ENCODE data around the gene CCDC87.
"Not testable (repeated sequence)": the region's sequence is repeated elsewhere in the genome, so short reads cannot be mapped to it uniquely, and the experiment has no call there.

The CCDC87 gene

DNA sequence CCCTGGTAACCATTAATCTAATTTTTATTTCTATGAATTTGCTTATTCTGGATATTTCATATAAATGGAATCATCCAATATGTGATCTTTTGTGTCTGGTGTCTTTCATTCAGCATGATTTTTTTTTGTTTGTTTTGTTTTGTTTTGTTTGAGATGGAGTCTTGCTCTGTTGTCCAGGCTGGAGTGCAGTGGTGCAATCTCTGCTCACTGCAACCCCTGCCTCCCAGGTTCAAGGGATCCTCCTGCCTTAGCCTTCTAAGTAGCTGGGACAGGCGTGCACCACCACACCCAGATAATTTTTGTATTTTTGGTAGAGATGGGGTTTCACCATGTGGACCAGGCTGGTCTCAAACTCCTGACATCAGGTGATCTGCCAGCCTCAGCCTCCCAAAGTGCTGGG is 7.4 kb downstream of the CCDC87 start:
- not testable (repeated sequence) for H2AFZ ChIP-seq (ENCODE audit: low read depth, low read length); H3K4me1 ChIP-seq (ENCODE audit: insufficient read depth, low read length); H3K4me3 ChIP-seq (ENCODE audit: low read length); H3K9me3 ChIP-seq (ENCODE audit: low read length); H3K36me3 ChIP-seq (ENCODE audit: insufficient read depth, low read length); H3K27me3 ChIP-seq (ENCODE audit: insufficient read depth, low read length)

DNA sequence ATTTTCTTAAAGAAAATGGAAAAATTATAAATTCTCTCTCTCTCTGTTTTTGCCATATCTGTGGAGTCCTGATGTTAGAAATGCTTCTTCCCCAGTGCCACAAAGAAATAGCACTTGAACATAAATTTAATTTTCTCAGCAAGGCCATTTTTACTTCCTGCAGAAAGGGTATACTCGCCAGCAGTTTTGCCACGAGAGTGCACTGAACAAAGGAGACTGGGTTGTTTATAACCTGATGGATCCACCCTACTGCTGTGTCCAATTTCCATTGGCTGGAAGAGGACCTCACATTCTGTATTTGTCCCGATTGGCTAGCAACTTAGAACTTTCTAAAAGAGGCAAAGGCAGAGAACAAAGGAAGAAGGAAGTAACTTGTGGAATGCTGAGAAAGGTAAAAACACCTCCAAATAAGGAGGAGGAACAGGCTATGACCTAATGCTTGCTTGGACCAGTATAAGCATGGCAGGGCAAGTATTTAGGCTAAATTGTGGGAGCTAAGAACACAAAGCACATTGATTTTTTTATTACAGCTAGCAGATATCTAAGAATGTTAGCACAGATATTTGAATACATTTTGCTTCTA is 10.2 kb downstream of the CCDC87 start:
- H3K36me3 ChIP-seq (ENCODE audit: insufficient read depth, low read length); H3K27me3 ChIP-seq (ENCODE audit: insufficient read depth, low read length); H3K4me3 ChIP-seq (ENCODE audit: low read length); H3K9me3 ChIP-seq (ENCODE audit: low read length); H2AFZ ChIP-seq (ENCODE audit: low read depth, low read length); H3K4me1 ChIP-seq (ENCODE audit: insufficient read depth, low read length): not testable (repeated sequence)

DNA sequence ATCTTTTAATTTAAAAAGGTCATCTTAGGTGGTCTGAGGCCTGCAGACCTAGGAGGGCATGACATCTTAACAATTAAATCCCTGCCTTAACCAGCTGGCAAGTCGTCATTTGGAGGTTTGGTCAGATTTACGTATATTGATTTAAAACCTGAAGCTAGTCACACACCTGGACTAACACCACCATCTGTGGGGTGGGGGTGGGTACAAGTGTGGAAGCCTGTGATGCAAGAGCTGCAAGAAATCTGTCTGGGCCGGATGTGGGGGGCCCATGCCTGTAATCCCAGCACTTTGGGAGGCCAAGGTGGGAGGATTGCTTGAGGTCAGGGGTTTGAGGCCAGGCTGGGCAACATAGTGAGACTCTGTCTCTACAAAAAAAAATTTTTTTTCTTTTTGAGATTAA is 11.6 kb downstream of the CCDC87 start:
- Histone ChIP-seq H3K36me3 (ENCODE audit: insufficient read depth, low read length) (no peaks in the 10 kb centered on the region), H3K4me3 (ENCODE audit: low read length) (no peak overlapping the region), H3K4me1 (ENCODE audit: insufficient read depth, low read length) (no peaks in the 10 kb centered on the region), H3K27me3 (ENCODE audit: insufficient read depth, low read length) (peaks cover 3% of the 10 kb centered on the region), H2AFZ (ENCODE audit: low read depth, low read length) (no peak overlapping the region), H3K9me3 (ENCODE audit: low read length) (no peaks in the 10 kb centered on the region)

DNA sequence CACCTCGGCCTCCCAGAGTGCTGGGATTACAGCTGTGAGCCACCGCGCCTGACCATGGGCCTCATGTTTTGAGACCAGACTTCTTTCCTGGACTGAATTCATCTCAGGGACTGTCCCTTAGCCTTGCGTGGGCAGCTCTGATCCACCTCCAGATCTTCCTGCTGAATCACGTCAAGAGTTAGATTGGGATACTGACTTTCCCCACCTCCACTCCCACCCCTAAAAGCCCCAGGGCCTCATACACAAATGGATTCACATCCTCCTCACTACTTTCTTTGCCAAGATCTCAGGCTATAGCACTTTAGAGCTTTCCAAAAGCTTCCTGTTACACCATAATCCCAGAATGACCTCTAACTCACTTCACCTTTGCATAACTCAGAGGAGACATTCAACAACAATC is 12.1 kb downstream of the CCDC87 start:
- Histone ChIP-seq H3K27me3 (ENCODE audit: insufficient read depth, low read length) (peaks cover 3% of the 10 kb centered on the region), H3K9me3 (ENCODE audit: low read length) (no peaks in the 10 kb centered on the region), H2AFZ (ENCODE audit: low read depth, low read length) (no peak overlapping the region), H3K4me3 (ENCODE audit: low read length) (no peak overlapping the region), H3K4me1 (ENCODE audit: insufficient read depth, low read length) (no peaks in the 10 kb centered on the region), H3K36me3 (ENCODE audit: insufficient read depth, low read length) (no peaks in the 10 kb centered on the region)

DNA sequence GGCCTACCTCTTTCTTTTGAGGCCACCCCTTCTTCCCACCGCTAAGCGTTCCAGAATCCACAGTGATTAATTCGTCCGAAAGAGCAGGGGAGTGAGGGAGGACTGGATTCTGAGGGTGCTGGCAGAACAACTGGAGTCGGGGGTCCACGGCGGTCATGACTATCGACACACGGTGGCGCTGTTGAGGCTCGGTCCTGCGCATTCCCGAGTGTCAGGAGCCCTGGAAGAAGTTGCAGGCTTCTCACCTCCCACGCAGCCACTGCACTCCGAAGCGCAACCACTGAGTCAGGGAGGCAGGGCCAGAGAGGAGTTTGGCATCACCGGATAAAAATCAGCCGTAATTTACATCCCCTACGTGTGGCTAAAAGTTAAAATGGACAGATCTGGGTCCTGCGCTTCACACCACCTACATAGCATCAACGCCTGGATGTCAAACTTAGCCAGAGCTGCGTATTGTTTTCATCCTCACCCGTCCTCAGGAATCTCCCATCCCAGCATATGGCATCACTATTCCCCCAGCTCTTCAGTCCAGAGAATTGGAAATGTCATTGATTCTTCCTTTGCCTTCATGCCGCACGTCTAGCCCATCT is 13.8 kb downstream of the CCDC87 start:
- Histone ChIP-seq H3K4me1 (ENCODE audit: insufficient read depth, low read length) (no peaks in the 10 kb centered on the region), H3K4me3 (ENCODE audit: low read length) (no peak overlapping the region), H3K9me3 (ENCODE audit: low read length) (no peaks in the 10 kb centered on the region), H2AFZ (ENCODE audit: low read depth, low read length) (no peak overlapping the region), H3K36me3 (ENCODE audit: insufficient read depth, low read length) (no peaks in the 10 kb centered on the region), H3K27me3 (ENCODE audit: insufficient read depth, low read length) (peaks cover 3% of the 10 kb centered on the region)

DNA sequence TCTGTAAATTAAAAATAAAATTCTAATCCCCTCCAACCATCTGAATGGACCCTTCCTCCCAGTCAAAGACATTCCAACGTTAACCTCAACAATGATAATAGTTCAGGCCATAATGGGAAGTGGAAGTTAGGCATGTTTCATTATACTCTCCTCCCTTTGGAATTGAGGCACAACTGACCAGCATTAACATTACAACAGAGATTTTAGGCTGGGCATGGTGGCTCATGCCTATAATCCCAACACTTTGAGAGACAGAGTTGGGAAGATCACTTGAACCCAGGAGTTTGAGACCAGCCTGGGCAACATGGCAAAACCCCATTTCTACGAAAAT is 22.0 kb downstream of the CCDC87 start:
- Histone ChIP-seq H3K36me3 (ENCODE audit: insufficient read depth, low read length) (no peaks in the 10 kb centered on the region), H2AFZ (ENCODE audit: low read depth, low read length) (peak overlapping the region; percentile 35), H3K9me3 (ENCODE audit: low read length) (peaks cover 2% of the 10 kb centered on the region), H3K4me1 (ENCODE audit: insufficient read depth, low read length) (peaks cover 12% of the 10 kb centered on the region), H3K27me3 (ENCODE audit: insufficient read depth, low read length) (no peaks in the 10 kb centered on the region), H3K4me3 (ENCODE audit: low read length) (no peak overlapping the region)

DNA sequence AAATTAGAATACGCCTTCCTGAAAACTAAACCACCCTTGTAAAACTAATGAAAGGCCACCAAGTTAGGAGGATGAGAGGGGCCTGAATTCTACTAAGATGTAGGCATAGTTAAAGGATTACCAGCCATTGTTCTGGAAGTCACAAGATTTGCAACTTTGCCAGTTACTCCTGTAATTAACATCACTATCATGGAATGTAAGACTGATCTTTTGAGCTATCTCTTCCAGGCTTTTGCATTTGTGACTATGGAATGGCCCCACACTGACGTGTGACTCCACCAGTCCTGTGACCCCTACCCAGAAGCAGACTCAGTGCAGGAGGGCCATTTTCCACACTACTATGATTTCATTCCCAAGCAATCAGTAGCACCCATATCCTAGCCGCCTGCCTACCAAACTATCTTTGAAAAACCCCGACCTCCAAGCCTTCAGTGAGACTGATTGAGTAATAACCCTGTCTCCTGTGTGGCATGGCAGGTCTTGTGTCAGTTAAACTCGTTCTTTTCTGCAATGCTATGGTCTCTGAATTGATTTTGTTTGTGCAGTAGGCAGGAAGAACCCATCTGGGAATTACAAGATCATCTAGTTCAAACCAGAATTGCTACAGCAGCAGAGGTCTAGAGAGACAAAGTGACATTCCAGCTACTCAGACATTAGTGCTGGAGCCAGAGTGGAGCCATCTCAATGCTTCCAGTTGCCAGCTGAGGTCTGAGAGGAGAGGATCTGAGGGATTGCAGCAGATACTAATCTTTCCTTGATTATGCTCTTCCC is 22.6 kb downstream of the CCDC87 start:
- H2AFZ ChIP-seq (ENCODE audit: low read depth, low read length): peak overlapping the region; percentile 35
- H3K4me3 ChIP-seq (ENCODE audit: low read length): no peak overlapping the region
- H3K9me3 ChIP-seq (ENCODE audit: low read length): peaks cover 2% of the 10 kb centered on the region
- H3K4me1 ChIP-seq (ENCODE audit: insufficient read depth, low read length): peaks cover 12% of the 10 kb centered on the region
- no peaks in the 10 kb centered on the region for H3K27me3 ChIP-seq (ENCODE audit: insufficient read depth, low read length)
- no peaks in the 10 kb centered on the region for H3K36me3 ChIP-seq (ENCODE audit: insufficient read depth, low read length)

DNA sequence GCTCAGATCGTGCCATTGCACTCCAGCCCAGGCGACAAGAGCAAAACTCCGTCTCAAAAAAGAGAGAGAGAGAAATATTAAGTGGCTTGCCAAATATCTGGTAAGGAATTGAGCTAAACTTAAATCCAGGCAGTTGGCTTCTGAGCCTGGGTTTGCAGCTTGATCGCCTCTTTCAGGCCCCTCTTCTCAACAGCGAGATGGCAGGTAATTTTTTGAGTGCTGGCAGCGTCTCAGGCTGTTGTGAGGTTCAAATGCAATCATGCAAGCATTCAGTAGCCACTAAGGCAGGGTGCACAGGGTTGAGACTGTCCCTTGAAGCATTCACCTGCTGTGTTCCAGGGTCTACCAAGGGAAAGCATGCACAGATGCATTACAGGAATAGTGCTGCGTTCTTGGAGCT is 23.8 kb downstream of the CCDC87 start:
- Histone ChIP-seq H3K4me1 (ENCODE audit: insufficient read depth, low read length) (peaks cover 12% of the 10 kb centered on the region), H3K27me3 (ENCODE audit: insufficient read depth, low read length) (no peaks in the 10 kb centered on the region), H3K9me3 (ENCODE audit: low read length) (peaks cover 2% of the 10 kb centered on the region), H2AFZ (ENCODE audit: low read depth, low read length) (no peak overlapping the region), H3K36me3 (ENCODE audit: insufficient read depth, low read length) (no peaks in the 10 kb centered on the region), H3K4me3 (ENCODE audit: low read length) (no peak overlapping the region)

DNA sequence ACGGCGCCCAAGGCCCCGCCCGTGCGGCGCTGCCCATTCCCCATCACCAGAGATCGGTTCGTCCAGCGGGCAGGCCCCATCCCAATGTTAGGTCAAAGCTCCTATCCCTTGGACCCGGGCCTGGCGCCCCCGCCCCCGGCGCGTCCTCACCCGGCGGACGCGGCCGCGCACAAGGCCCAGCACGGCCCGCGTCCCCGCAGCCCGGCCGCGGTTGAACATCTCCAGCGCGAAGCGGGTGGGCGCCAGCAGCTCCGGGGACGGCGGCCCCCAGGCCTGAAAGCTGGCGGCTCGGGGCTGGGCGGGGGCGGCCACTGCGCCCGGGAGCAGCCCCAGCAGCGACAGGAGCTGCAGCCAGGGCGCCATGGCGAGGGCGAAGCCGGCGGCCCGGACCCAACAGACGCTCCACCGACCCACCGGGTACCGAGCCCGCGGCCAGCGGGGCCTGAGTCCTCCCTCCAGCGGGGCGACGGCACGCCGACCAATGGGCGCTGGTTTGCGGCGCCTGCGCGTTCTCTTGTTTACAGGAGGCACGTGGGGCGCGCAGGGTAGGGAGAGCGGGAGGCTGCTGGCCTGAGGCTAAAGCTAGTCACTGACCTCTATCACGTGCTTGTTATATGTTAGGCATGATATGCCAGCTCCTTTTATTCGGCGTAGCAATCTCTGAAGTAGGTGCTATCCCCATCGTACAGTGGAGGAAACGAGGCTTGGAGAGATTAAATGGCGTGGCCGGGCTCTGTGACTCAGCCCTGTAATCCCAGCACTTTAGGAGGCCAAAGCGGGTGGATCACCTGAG is 24.5 kb downstream of the CCDC87 start, which contains the start of gene CTSF:
TSS of gene CTSF (minus strand) at position 483 of the 793 bp plus-strand sequence. CDS start at position 363, 120 bp downstream.
- no peaks in the 10 kb centered on the region for H3K27me3 ChIP-seq (ENCODE audit: insufficient read depth, low read length)
- no peaks in the 10 kb centered on the region for H3K36me3 ChIP-seq (ENCODE audit: insufficient read depth, low read length)
- peaks cover 2% of the 10 kb centered on the region for H3K9me3 ChIP-seq (ENCODE audit: low read length)
- H2AFZ ChIP-seq (ENCODE audit: low read depth, low read length): no peak within 1 kb of the TSS
- no peak within 1 kb of the TSS for H3K4me3 ChIP-seq (ENCODE audit: low read length)
- H3K4me1 ChIP-seq (ENCODE audit: insufficient read depth, low read length): peaks cover 12% of the 10 kb centered on the region

DNA sequence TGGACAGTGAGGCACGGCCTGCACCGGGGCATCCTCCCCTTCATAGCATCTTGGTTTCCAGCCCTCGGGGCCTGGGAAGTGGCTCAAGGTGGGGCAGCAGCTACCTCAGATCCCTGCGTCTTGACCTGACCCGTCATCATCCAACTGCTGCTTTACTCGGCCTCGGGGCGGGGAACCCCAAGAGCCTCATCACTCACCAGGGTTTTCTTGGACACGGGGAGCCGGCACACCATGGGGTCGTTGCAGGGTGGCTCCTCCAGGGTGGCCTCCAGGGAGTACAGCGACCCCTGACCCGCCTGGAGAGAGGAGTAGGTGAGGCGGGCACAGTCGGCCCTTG is 25.1 kb downstream of the CCDC87 start:
- Histone ChIP-seq H2AFZ (ENCODE audit: low read depth, low read length) (no peak overlapping the region), H3K36me3 (ENCODE audit: insufficient read depth, low read length) (no peaks in the 10 kb centered on the region), H3K4me1 (ENCODE audit: insufficient read depth, low read length) (peaks cover 12% of the 10 kb centered on the region), H3K9me3 (ENCODE audit: low read length) (peaks cover 2% of the 10 kb centered on the region), H3K27me3 (ENCODE audit: insufficient read depth, low read length) (no peaks in the 10 kb centered on the region), H3K4me3 (ENCODE audit: low read length) (no peak overlapping the region)

DNA sequence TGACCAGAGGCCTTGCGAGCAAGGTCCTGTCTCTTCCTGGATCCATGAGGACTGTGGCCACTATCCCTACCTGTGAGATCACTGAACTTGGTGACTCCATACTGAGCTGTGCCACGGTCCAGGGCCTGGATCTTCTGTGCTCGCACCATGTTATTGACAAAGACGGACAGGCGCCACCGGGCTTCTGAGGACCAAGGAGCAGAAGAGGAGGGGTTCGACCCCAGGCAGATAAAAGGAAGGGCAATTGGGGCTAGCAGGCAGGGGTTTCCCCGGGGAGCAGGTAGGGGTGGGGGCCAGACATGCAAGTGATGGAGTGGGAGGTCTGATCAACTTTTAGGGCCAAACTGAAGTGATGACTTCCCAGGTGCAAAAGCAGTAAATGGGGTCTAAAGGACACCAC is 26.6 kb downstream of the CCDC87 start:
- Histone ChIP-seq H3K27me3 (ENCODE audit: insufficient read depth, low read length) (no peaks in the 10 kb centered on the region), H3K9me3 (ENCODE audit: low read length) (peaks cover 2% of the 10 kb centered on the region), H2AFZ (ENCODE audit: low read depth, low read length) (no peak overlapping the region), H3K4me1 (ENCODE audit: insufficient read depth, low read length) (peaks cover 12% of the 10 kb centered on the region), H3K36me3 (ENCODE audit: insufficient read depth, low read length) (no peaks in the 10 kb centered on the region), H3K4me3 (ENCODE audit: low read length) (no peak overlapping the region)

DNA sequence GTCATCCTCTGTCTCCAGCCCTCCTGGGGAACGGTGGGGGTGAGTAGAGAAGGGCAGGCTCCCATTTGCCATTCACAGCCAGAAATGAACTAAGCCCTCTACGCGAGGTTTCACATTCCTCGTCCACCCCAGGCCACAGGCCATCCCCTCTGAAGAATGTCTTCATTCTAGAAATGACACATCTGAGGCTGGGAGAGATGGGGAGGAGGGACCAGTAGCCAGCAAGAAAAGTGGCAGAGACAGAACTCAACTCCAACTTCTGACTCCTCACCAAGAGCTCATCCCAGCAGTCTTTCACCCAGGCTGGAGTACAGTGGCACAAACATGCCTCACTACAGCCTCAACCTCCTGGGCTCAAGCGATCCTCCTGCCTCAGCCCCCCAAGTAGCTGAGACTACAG is 27.9 kb downstream of the CCDC87 start:
- Histone ChIP-seq H3K36me3 (ENCODE audit: insufficient read depth, low read length) (no peaks in the 10 kb centered on the region), H3K9me3 (ENCODE audit: low read length) (peaks cover 2% of the 10 kb centered on the region), H3K4me1 (ENCODE audit: insufficient read depth, low read length) (peaks cover under 1% of the 10 kb centered on the region), H2AFZ (ENCODE audit: low read depth, low read length) (no peak overlapping the region), H3K27me3 (ENCODE audit: insufficient read depth, low read length) (no peaks in the 10 kb centered on the region), H3K4me3 (ENCODE audit: low read length) (no peak overlapping the region)

DNA sequence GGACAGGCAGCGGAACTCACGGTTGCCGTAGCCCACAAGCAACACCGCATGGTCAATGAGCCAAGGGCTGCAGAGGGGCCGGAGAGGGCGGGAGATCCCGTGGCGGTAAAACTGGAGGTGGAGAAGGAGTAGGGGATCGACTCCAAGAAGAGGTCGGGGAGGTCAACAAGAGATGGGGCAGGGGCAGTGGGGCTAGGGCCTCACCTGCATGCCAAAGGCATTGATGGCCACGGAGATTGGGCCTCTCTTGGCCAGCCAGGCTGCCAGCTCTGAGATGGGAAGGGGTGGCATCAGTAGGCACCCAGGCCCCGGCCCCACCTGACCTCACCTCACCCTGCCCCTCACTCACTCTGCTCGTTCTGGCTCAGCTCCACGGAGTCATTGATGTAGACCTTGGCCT is 28.3 kb downstream of the CCDC87 start:
- H3K9me3 ChIP-seq (ENCODE audit: low read length): peaks cover 2% of the 10 kb centered on the region
- no peaks in the 10 kb centered on the region for H3K4me1 ChIP-seq (ENCODE audit: insufficient read depth, low read length)
- H2AFZ ChIP-seq (ENCODE audit: low read depth, low read length): no peak overlapping the region
- no peaks in the 10 kb centered on the region for H3K36me3 ChIP-seq (ENCODE audit: insufficient read depth, low read length)
- no peak overlapping the region for H3K4me3 ChIP-seq (ENCODE audit: low read length)
- no peaks in the 10 kb centered on the region for H3K27me3 ChIP-seq (ENCODE audit: insufficient read depth, low read length)

Data from neuron (in vitro differentiated cells).